Neural progenitor cell (in vitro differentiated cells): ENCODE data around the gene HS3ST3A1.

Source experiments
- EZH2 ChIP-seq: fragments of 200-600 bp; sonication (generic); IDR thresholded peaks from 2 replicates; pipeline ENCODE4 v1.6.1; 2017; ENCODE audit warnings: antibody characterized with exemption, mild to moderate bottlenecking, moderate library complexity
- TF ChIP-seq, protein P1 (sequence below): fragments of 200-600 bp; sonication (generic); IDR thresholded peaks from 2 replicates; pipeline ENCODE4 v1.5.1; 2017; ENCODE audit warnings: antibody characterized with exemption, mild to moderate bottlenecking

DNA sequence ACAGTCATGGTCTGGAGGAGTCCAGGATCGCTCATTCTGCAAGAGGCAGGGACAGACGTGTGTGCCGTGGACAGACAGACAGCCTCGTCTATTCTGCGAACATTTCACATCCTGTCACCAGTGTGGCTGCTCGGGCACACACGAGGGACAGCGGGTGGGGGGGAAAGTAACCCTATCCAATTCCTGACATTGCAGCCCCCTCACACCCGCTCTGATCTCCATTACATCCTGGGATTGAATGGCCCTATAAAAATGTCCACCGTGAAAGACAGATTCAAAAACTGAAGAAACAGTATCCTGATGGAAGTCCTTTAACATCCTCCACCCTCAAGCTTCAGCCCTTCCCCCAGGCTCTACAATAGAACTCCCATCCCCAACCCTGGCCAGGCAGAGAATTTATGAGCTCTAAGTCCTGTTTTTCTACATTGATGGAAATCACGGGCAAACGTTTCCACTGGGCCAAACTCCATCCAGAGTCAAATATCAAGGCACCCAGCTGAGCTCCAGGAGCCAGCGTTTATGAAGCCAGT lies 39.4 kb downstream of the HS3ST3A1 start:
- TF ChIP-seq, protein P1, sequence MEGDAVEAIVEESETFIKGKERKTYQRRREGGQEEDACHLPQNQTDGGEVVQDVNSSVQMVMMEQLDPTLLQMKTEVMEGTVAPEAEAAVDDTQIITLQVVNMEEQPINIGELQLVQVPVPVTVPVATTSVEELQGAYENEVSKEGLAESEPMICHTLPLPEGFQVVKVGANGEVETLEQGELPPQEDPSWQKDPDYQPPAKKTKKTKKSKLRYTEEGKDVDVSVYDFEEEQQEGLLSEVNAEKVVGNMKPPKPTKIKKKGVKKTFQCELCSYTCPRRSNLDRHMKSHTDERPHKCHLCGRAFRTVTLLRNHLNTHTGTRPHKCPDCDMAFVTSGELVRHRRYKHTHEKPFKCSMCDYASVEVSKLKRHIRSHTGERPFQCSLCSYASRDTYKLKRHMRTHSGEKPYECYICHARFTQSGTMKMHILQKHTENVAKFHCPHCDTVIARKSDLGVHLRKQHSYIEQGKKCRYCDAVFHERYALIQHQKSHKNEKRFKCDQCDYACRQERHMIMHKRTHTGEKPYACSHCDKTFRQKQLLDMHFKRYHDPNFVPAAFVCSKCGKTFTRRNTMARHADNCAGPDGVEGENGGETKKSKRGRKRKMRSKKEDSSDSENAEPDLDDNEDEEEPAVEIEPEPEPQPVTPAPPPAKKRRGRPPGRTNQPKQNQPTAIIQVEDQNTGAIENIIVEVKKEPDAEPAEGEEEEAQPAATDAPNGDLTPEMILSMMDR = no peak
- TF ChIP-seq EZH2 = no peak
